IPS-20b (cell line): Measurements from ENCODE around the gene ZYX.
"Not testable (repeated sequence)": the region's sequence is repeated elsewhere in the genome, so short reads cannot be mapped to it uniquely, and the experiment has no call there.

ENCODE experiments used
- H3K27ac ChIP-seq: one replicate; pipeline ENCODE4 v1.5.1; 2013; ENCODE audit warnings: low read length
- H3K27me3 ChIP-seq: 2 replicates; pipeline ENCODE4 v1.6.1; 2013; ENCODE audit warnings: mild to moderate bottlenecking, low read length, inconsistent platforms; ENCODE audit not compliant: insufficient read depth
- H3K36me3 ChIP-seq: 2 replicates; pipeline ENCODE4 v1.6.1; 2013; ENCODE audit warnings: low read depth, mild to moderate bottlenecking, inconsistent platforms, low read length, moderate library complexity; ENCODE audit not compliant: insufficient read depth
- H3K4me1 ChIP-seq: 2 replicates; pipeline ENCODE4 v1.6.1; 2013; ENCODE audit warnings: mild to moderate bottlenecking, control low read depth, inconsistent platforms, low read length, moderate library complexity; ENCODE audit not compliant: insufficient read depth
- H3K4me3 ChIP-seq: 2 replicates; pipeline ENCODE4 v1.5.1; 2013; ENCODE audit warnings: mild to moderate bottlenecking, low read length, inconsistent platforms
- H3K9ac ChIP-seq: 2 replicates; pipeline ENCODE4 v1.6.1; 2013; ENCODE audit warnings: low read depth, mild to moderate bottlenecking, inconsistent platforms, low read length, moderate library complexity
- H3K9me3 ChIP-seq: 2 replicates; pipeline ENCODE4 v1.6.1; 2013; ENCODE audit warnings: mild to moderate bottlenecking, low read depth, low read length, inconsistent platforms; ENCODE audit not compliant: insufficient read depth

Gene ZYX

DNA sequence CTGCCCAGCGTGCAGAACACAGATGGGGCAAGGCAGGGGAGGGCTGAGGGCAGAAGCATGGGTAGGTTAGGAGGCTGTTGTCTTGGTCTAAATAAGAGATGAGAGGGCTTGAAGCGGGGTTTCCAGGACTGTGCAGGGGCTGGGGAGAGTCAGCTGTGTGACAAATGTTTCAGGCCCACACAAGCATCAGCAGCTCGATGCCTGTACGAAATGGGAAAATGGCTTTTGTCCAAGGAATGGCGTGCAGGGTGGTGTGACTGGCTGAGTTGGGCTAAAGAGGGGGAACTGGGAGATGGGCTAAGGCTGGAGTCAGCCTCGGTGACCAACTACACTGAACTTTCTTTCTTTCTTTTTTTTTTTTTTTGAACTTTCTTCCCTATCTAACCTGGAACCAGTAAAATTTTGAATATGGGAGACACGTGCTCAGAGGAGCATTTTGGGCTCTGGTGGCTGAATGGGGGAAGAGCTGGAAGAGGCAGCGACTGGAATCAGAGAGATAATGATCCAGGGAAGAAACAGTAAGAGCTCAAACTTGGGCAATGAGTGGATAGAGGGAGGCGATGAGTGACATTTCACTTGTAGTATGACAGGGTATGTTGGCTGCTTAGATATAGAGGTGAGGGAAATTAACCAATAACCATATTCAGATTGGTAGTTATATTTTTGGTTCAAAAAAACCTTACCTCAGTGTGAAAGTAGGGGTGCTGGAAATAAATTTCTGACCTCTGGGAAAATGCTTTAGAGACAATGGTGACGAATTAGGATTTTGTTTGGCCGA is 37.7 kb downstream of the ZYX start:
- Histone ChIP-seq H3K36me3 (no peaks in the 10 kb centered on the region), H3K4me3 (no peak overlapping the region), H3K27ac (peak overlapping the region; percentile 39), H3K9me3 (peaks cover 5% of the 10 kb centered on the region; the same call in 1 of the 2 replicates), H3K27me3 (no peaks in the 10 kb centered on the region), H3K4me1 (peaks cover 11% of the 10 kb centered on the region; the same call in 1 of the 2 replicates), H3K9ac (no peak overlapping the region)

DNA sequence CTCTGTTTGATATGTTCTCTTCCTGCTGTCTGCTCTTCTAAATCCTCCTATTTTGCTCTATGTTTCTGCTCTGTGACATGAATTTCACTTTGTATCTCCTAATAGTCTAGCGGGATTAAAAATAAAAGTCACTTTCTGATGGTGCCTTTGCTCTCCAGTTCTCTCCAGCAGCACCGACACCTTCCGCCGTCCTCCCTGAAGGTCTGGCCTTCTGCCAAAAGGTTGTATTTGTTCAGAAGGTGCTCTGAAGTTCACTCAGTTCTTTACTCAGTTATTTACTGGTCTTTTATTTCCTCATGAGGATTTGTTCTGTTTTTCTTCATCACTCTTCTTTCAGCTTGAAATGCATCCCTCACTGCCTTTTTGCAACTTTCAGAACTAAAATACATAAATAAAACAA is 38.7 kb downstream of the ZYX start:
- Histone ChIP-seq H3K27ac (no peak overlapping the region), H3K27me3 (no peaks in the 10 kb centered on the region), H3K36me3 (no peaks in the 10 kb centered on the region)

GRCh38 chr7:143420624-143421023 is 39.5 kb downstream of the ZYX start:
- H3K27ac ChIP-seq, H3K27me3 ChIP-seq, H3K9ac ChIP-seq, H3K4me3 ChIP-seq, H3K36me3 ChIP-seq, H3K9me3 ChIP-seq, H3K4me1 ChIP-seq: not testable (repeated sequence)

More for the DNA sequence above, 38.7 kb downstream of the ZYX start:
- Histone ChIP-seq H3K9ac (no peak overlapping the region), H3K4me3 (no peak overlapping the region), H3K9me3 (peaks cover 5% of the 10 kb centered on the region; the same call in 1 of the 2 replicates), H3K4me1 (peaks cover 11% of the 10 kb centered on the region; the same call in 1 of the 2 replicates)

- H3K4me3 ChIP-seq, result no peak overlapping the region
- H3K27ac ChIP-seq, result no peak overlapping the region
These were observed 40.9 kb downstream of the ZYX start for GRCh38 chr7:143422033-143422432.

GRCh38 chr7:143424476-143424875 is 43.3 kb downstream of the ZYX start:
- not testable (repeated sequence) for H3K27ac ChIP-seq, H3K4me1 ChIP-seq, H3K4me3 ChIP-seq, H3K9ac ChIP-seq, H3K36me3 ChIP-seq, H3K27me3 ChIP-seq, H3K9me3 ChIP-seq

More at GRCh38 chr7:143422033-143422432, 40.9 kb downstream of the ZYX start:
- Histone ChIP-seq H3K9me3 (peaks cover 5% of the 10 kb centered on the region; the same call in 1 of the 2 replicates), H3K9ac (no peak overlapping the region), H3K4me1 (peaks cover 5% of the 10 kb centered on the region; the same call in 1 of the 2 replicates), H3K36me3 (no peaks in the 10 kb centered on the region), H3K27me3 (no peaks in the 10 kb centered on the region)

DNA sequence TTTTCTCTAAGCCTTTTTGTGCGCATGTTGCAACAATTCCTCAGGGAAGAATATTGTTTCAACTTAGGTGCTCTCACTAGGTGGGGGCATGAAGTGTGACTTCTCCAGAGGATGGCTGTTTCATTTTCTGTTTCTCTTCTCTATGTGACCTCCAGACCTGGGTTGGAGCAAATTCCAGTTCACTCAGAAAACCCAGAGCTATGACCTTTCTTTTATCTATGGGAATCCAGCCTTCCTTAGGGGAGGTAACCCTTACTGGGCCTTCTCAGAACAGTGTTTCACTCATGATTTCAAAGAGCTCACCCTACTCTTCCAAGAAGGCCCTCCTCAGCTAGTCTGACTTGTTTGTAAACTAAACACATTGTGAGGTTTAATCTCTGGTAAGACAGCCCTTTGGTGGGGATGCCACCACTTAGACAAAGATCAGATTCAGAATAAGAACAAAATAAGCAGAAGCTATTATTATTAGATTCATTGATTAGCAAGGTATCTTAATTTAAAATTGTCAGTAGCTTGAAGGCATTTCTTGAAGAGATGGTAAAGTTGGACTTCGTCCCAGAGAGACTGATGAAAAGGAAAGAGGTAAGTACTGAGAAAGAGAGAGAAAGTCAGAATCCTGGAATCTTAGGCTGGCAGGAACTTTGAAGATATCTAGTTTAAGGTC is 45.5 kb downstream of the ZYX start:
- Histone ChIP-seq H3K9ac (no peak overlapping the region), H3K36me3 (no peaks in the 10 kb centered on the region), H3K4me1 (no peaks in the 10 kb centered on the region), H3K9me3 (no peaks in the 10 kb centered on the region), H3K27ac (no peak overlapping the region), H3K4me3 (no peak overlapping the region), H3K27me3 (no peaks in the 10 kb centered on the region)

GRCh38 chr7:143429770-143430698 is 48.9 kb downstream of the ZYX start:
- H3K9ac ChIP-seq, result no peak overlapping the region
- H3K27me3 ChIP-seq, result no peaks in the 10 kb centered on the region
- no peaks in the 10 kb centered on the region for H3K9me3 ChIP-seq
- no peaks in the 10 kb centered on the region for H3K4me1 ChIP-seq
- H3K36me3 ChIP-seq, result no peaks in the 10 kb centered on the region
- H3K4me3 ChIP-seq, result no peak overlapping the region
- no peak overlapping the region for H3K27ac ChIP-seq

GRCh38 chr7:143431109-143431508 is 50.0 kb downstream of the ZYX start:
- Histone ChIP-seq H3K27ac (no peak overlapping the region), H3K4me3 (no peak overlapping the region), H3K9ac (no peak overlapping the region), H3K27me3 (no peaks in the 10 kb centered on the region), H3K36me3 (no peaks in the 10 kb centered on the region), H3K9me3 (no peaks in the 10 kb centered on the region), H3K4me1 (no peaks in the 10 kb centered on the region; the same call in 1 of the 2 replicates)

- no peak overlapping the region for H3K9ac ChIP-seq
- H3K4me3 ChIP-seq, result no peak overlapping the region
- no peak overlapping the region for H3K27ac ChIP-seq
- H3K27me3 ChIP-seq, result no peaks in the 10 kb centered on the region
- no peaks in the 10 kb centered on the region for H3K36me3 ChIP-seq
- peaks cover 11% of the 10 kb centered on the region for H3K4me1 ChIP-seq
- H3K9me3 ChIP-seq, result no peaks in the 10 kb centered on the region
These were observed 52.6 kb downstream of the ZYX start for GRCh38 chr7:143433759-143434158.

GRCh38 chr7:143434660-143435059 is 53.5 kb downstream of the ZYX start:
- no peaks in the 10 kb centered on the region for H3K36me3 ChIP-seq
- no peaks in the 10 kb centered on the region for H3K9me3 ChIP-seq
- H3K9ac ChIP-seq, result no peak overlapping the region
- H3K27me3 ChIP-seq, result no peaks in the 10 kb centered on the region
- H3K4me3 ChIP-seq, result no peak overlapping the region
- peaks cover 11% of the 10 kb centered on the region for H3K4me1 ChIP-seq
- H3K27ac ChIP-seq, result no peak overlapping the region

DNA sequence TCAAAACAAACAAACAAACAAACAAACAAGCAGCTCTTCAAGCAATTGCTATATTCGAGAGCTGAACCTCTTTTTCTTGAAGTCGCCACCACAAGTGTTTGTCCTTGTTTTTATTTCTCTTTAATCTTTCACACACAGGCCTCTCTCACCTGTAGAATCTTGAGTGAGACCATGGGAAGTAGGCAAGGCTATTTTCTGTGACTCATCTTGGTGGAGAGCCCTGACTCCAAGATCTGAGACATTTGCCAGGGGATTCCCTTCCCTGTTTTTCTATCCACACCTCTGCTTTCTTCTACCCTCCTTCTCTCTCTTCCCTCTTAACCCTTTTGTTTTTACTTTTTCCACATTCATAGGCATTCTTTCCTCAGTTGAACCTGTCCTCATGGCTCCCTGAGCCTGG is 54.1 kb downstream of the ZYX start:
- no peak overlapping the region for H3K27ac ChIP-seq
- H3K36me3 ChIP-seq, result no peaks in the 10 kb centered on the region
- no peak overlapping the region for H3K4me3 ChIP-seq

More for the DNA sequence above, 54.1 kb downstream of the ZYX start:
- H3K9me3 ChIP-seq, result no peaks in the 10 kb centered on the region
- no peaks in the 10 kb centered on the region for H3K27me3 ChIP-seq
- H3K4me1 ChIP-seq, result peaks cover 11% of the 10 kb centered on the region
- no peak overlapping the region for H3K9ac ChIP-seq
